Astrocyte of the spinal cord (primary cell): ENCODE results near the gene ABCC8.

Experiments
- DNase-seq: peaks from one replicate; pipeline ENCODE4 v3.0.0; 2011; ENCODE audit warnings: low read depth, low spot score
- H3K4me3 ChIP-seq: 2 replicates; pipeline ENCODE4 v1.5.1; 2011; ENCODE audit warnings: low read depth, mild to moderate bottlenecking, low read length, moderate library complexity
- in situ Hi-C: cut with HindIII; loops from 2 replicates; pipeline ENCODE4 v1.10.0; 2017; ENCODE audit warnings: low sequenced_read_pairs
- TF ChIP-seq, protein P1 (sequence below): IDR thresholded peaks from 2 replicates; pipeline ENCODE4 v1.5.1; 2012; ENCODE audit warnings: low read depth, mild to moderate bottlenecking, low read length, inconsistent platforms

ABCC8 gene

DNA sequence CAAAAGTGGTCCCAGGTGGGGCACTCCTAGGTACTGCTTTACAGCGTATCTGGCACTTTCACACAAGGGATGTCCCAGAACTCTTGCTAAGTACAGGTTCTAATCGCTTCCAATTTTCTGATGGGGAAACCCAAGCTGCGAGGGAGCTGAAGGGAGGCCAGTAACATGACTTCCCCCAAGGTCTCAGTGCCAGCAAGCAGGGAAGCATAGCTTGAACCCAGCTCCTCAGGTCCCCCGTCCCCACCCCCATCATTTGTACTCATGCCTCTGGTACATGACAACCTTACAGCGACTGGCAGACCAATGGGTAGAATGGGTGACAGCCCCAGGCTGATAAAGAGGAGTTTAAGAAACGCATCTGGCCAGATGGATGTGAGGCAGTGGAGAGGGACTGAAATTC lies 716 bp upstream of the ABCC8 start:
- in situ Hi-C loops, result no loop called here
- TF ChIP-seq, protein P1, sequence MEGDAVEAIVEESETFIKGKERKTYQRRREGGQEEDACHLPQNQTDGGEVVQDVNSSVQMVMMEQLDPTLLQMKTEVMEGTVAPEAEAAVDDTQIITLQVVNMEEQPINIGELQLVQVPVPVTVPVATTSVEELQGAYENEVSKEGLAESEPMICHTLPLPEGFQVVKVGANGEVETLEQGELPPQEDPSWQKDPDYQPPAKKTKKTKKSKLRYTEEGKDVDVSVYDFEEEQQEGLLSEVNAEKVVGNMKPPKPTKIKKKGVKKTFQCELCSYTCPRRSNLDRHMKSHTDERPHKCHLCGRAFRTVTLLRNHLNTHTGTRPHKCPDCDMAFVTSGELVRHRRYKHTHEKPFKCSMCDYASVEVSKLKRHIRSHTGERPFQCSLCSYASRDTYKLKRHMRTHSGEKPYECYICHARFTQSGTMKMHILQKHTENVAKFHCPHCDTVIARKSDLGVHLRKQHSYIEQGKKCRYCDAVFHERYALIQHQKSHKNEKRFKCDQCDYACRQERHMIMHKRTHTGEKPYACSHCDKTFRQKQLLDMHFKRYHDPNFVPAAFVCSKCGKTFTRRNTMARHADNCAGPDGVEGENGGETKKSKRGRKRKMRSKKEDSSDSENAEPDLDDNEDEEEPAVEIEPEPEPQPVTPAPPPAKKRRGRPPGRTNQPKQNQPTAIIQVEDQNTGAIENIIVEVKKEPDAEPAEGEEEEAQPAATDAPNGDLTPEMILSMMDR, result no peak
- no peak overlapping the region for H3K4me3 ChIP-seq
- no peak for DNase-seq

DNA sequence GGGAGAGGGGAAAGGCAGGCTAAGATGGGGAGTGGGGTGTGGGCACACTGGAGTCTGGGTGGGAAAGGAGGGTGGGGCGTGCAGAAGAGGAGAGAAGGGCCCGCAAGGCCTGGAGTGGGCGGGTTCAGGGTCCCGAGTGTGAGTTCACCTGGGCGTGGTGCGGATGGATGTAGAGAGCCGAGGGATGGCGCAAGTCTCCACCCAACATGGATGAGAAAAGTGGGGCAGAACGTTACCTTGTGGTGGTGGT lies 364 bp upstream of the ABCC8 start:
- in situ Hi-C loops, result no loop called here
- TF ChIP-seq, protein P1, result no peak

DNA sequence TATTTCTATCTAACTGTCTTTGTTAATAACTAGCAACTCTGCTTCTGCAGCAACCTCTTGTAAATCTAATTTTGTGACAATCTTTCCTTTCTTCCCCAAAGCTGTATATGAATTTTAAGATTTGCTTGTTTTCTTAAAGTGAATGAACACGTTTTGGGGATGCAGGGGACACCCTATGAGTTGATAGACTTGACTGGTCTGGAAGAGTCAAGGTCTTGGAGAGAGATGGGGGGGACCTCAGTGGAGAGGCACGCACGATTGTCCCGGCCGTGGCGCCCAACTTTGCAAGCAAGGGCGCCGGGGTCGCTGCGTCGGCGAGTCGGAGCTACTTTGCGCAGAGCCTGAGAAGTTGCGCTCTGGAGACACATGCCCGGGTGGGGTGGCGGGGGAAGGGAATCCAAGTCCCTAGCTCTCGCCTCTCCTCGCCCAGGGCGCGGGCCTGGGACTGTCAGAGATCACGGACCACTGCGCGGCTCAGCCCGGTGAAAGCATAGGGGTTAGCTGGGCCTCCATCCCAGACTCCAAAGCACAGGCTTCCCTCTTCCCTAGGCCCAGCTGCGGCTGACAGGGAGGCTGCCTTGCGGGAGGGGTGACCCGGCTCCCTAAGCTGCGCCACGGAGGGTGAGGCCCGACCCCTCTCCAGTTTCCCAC lies 854 bp downstream of the ABCC8 start:
- in situ Hi-C loops, result no loop called here
- TF ChIP-seq, protein P1, result no peak
- DNase-seq, result no peak
- no peak overlapping the region for H3K4me3 ChIP-seq

More for the DNA sequence above, 364 bp upstream of the ABCC8 start:
- no peak for DNase-seq
- no peak overlapping the region for H3K4me3 ChIP-seq

DNA sequence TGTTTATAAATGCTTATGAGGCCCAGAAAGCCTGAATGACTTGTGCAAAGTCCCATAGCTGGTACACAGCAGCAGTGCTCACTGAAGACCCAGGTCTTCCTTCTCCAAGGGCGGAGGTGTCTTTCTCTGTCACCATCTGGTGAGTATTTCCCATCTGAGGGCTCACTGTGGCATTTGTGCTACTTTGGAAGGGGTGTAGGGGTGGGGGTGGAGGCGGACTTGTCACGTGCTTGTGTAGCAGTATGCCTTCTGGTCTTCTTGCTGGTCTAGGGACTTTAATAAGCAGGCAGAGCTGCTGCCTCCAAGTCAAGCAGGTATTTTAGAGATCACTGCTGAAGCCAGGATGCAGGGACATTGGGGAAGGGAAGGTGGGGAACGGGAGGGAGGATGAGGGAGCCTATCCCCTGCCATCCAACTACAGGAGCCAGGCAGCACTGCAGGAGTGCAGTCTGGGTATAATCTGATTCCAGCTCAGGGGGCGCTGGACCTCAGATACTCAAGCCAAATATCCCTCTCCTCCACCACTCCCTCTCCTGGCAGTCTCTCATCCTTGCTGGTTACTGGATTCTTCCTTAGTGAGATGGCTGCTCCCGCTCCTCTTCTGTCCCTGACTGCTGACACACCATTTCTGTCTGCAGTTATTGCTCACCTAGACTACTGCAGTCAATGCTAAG lies 3.4 kb downstream of the ABCC8 start:
- no peak for DNase-seq
- in situ Hi-C loops, result no loop called here

DNA sequence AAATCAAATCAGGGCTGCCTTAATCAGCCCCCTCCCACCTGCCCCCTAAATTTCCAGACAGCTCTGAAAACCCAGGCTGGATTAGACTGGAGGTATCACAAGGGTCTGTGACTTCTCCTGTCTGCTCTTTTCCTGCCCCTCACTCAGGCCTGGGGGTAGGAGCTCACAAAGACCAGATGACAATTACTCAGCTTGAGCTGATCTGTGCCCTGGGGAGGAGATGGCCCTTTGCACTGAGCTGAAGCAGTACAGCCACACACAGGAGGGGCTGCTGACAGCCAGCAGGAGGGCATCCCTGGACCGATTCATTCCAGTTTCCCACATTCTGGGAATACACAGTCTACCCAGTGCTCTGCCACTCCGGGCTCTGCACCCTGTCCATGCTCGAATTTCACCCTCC lies 4.2 kb downstream of the ABCC8 start:
- TF ChIP-seq, protein P1, result no peak
- no peak for DNase-seq
- H3K4me3 ChIP-seq, result no peak overlapping the region
- in situ Hi-C loops, result no loop called here

More for the DNA sequence above, 3.4 kb downstream of the ABCC8 start:
- H3K4me3 ChIP-seq, result no peak overlapping the region
- TF ChIP-seq, protein P1, result peak; percentile 1

DNA sequence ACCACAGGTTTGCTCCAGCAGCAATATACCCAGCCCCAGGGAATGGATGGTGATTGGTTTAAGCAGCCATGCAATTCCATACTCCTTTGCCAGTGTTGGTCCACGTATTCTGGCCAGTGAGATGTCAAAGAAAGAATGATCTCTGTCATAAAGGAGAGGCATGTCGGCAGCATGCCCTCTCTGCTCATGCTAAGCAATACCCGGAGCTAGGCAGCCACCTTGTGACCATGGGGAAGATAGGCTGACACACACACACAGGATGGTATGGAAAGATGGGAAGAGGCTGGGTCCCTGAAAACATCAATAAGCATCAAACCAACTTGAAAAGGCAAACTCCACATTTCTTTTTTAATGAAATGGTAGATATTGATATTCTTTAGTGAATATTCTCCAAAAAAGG lies 5.1 kb downstream of the ABCC8 start:
- TF ChIP-seq, protein P1, result no peak

More for the DNA sequence above, 5.1 kb downstream of the ABCC8 start:
- in situ Hi-C loops, result no loop called here
- no peak for DNase-seq
- H3K4me3 ChIP-seq, result no peak overlapping the region
